ENCODE results near the gene FIG4.
"Not testable (repeated sequence)": the region's sequence is repeated elsewhere in the genome, so short reads cannot be mapped to it uniquely, and the experiment has no call there.

FIG4 gene

GRCh38 chr6:109865968-109866367 is 174.9 kb downstream of the FIG4 start:
- no peak for DNase-seq

- no peak for DNase-seq
These were observed 176.2 kb downstream of the FIG4 start for GRCh38 chr6:109867009-109867969.

GRCh38 chr6:109867970-109868358 is 176.9 kb downstream of the FIG4 start:
- DNase-seq, result no peak

- not testable (repeated sequence) for DNase-seq
These were observed 178.4 kb downstream of the FIG4 start for GRCh38 chr6:109869398-109870088.

- no peak for DNase-seq
These were observed 179.0 kb downstream of the FIG4 start for GRCh38 chr6:109870089-109870410.

- no peak for DNase-seq
These were observed 181.5 kb downstream of the FIG4 start for GRCh38 chr6:109872549-109872948.

- peak; percentile 30 for DNase-seq
These were observed 182.0 kb downstream of the FIG4 start for GRCh38 chr6:109872968-109873545.

GRCh38 chr6:109874086-109874485 is 183.0 kb downstream of the FIG4 start:
- no peak for DNase-seq

- DNase-seq, result no peak
These were observed 183.5 kb downstream of the FIG4 start for GRCh38 chr6:109874621-109875020.

All from hematopoietic multipotent progenitor cell treated with erythropoietin and hydrocortisone succinate and interleukin-3 and kit ligand, for 6 days (in vitro differentiated cells).